SK-N-SH (cell line): ENCODE results near the gene EEF1B2.

Source experiments
- RXRA ChIP-seq: IDR thresholded peaks from 2 replicates; pipeline ENCODE4 v1.4.0; 2012; ENCODE audit warnings: low read depth, mild to moderate bottlenecking, borderline replicate concordance
- TAF1 ChIP-seq: IDR thresholded peaks from 2 replicates; pipeline ENCODE4 v1.6.1; 2012; ENCODE audit warnings: low read depth, mild to moderate bottlenecking, low read length, moderate library complexity, borderline replicate concordance
- YY1 ChIP-seq: IDR thresholded peaks from 2 replicates; pipeline ENCODE4 v1.4.0; 2012; ENCODE audit warnings: low read depth, mild to moderate bottlenecking
- TF ChIP-seq, protein P1 (sequence below): IDR thresholded peaks from 2 replicates; pipeline ENCODE4 v1.6.1; 2012; ENCODE audit warnings: mild to moderate bottlenecking, low read depth, low read length, moderate library complexity

DNA sequence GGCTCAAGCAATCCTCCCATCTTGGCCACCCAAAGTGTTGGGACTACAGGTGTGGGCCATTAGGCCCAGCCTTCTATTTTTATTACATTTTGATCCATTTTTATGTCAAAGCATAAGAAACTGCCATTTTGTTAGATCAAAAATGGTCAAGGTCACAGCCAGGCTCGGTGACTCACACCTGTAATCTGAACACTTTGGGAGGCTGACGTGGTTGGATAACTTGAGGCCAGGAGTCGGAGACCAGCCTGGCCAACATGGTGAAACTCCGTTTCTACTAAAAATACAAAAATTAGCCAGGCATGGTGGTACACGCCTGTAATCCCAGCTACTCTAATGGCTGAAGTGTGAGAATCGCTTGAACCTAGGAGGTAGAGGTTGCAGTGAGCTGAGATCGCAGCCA is 49.2 kb downstream of the EEF1B2 start:
- TF ChIP-seq TAF1, result no peak
- TF ChIP-seq, protein P1, sequence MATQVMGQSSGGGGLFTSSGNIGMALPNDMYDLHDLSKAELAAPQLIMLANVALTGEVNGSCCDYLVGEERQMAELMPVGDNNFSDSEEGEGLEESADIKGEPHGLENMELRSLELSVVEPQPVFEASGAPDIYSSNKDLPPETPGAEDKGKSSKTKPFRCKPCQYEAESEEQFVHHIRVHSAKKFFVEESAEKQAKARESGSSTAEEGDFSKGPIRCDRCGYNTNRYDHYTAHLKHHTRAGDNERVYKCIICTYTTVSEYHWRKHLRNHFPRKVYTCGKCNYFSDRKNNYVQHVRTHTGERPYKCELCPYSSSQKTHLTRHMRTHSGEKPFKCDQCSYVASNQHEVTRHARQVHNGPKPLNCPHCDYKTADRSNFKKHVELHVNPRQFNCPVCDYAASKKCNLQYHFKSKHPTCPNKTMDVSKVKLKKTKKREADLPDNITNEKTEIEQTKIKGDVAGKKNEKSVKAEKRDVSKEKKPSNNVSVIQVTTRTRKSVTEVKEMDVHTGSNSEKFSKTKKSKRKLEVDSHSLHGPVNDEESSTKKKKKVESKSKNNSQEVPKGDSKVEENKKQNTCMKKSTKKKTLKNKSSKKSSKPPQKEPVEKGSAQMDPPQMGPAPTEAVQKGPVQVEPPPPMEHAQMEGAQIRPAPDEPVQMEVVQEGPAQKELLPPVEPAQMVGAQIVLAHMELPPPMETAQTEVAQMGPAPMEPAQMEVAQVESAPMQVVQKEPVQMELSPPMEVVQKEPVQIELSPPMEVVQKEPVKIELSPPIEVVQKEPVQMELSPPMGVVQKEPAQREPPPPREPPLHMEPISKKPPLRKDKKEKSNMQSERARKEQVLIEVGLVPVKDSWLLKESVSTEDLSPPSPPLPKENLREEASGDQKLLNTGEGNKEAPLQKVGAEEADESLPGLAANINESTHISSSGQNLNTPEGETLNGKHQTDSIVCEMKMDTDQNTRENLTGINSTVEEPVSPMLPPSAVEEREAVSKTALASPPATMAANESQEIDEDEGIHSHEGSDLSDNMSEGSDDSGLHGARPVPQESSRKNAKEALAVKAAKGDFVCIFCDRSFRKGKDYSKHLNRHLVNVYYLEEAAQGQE, result no peak
- no peak for TF ChIP-seq YY1
- no peak for TF ChIP-seq RXRA
